HCT116 (cell line): ENCODE results near the gene CYP27A1. TPM values are rescaled to one million over a fixed set of nuclear protein-coding genes. Genes with fewer than 3 reads are reported as not detected.

Experiments
- ATAC-seq: fragments of 200-7000 bp; cut with Tn5 transposase; 2 replicates; pipeline ENCODE4 v1.9.1; 2020; ENCODE audit warnings: mild to moderate bottlenecking, moderate library complexity
- BruUV-seq: library from RNA; stranded (reverse); fragments of 400-500 nt; replicated peaks from 2 replicates; lab custom pipeline; 2021; lab: Mats Ljungman, UMichigan
- CTCF ChIA-PET: fragments of 300-600 bp; sonication (Branson Sonifier 250); formaldehyde crosslinking; loops from one replicate; lab custom pipeline; 2021; ENCODE audit warnings: antibody characterized with exemption; lab: Charles Lee
- POLR2A ChIA-PET: fragments of 300-600, 350-600 bp; sonication (Branson Sonifier 250); formaldehyde crosslinking; loops from one replicate; lab custom pipeline; 2021; ENCODE audit warnings: antibody characterized with exemption; lab: Charles Lee
- RAD21 ChIA-PET, 2 experiments: fragments of 300-600 bp; sonication (Branson Sonifier 250); formaldehyde crosslinking; loops; one replicate each; lab custom pipeline; 2023; ENCODE audit warnings: low total read pairs in 2 of 2; ENCODE audit not compliant: uncharacterized antibody in 2 of 2, unreplicated experiment in 2 of 2, low non-redundant PET in 1 of 2; lab: Charles Lee
- DNase-seq: peaks from one replicate; pipeline ENCODE4 v3.0.0-alpha.2; 2010; ENCODE audit warnings: low read depth, low spot score
- H2AFZ ChIP-seq: fragments of 200-600 bp; shearing (Covaris generic), sonication (generic); 2 replicates; pipeline ENCODE4 v1.6.1; 2017; ENCODE audit warnings: low read depth, mixed run types, mixed read lengths, antibody characterized with exemption, low read length; ENCODE audit not compliant: poor library complexity, severe bottlenecking
- H3K27ac ChIP-seq: 2 replicates; pipeline ENCODE4 v1.5.1; 2012; ENCODE audit warnings: low read depth, low read length
- H3K27me3 ChIP-seq: fragments of 200-600 bp; sonication (generic); 2 replicates; pipeline ENCODE4 v1.6.1; 2016; ENCODE audit warnings: mixed run types, low read length, mixed read lengths; ENCODE audit not compliant: insufficient read depth
- H3K36me3 ChIP-seq, 2 experiments: fragments of 200-500 bp in 1 of 2; fragments of 200-600 bp in 1 of 2; sonication (Bioruptor generic) in 1 of 2; sonication (generic) in 1 of 2; 2 replicates each; pipeline versions ENCODE4 v1.5.1 to v1.6.1; 2014 to 2016; ENCODE audit warnings: low read length in 2 of 2, inconsistent platforms in 1 of 2, mixed read lengths in 1 of 2, mixed run types in 1 of 2; ENCODE audit not compliant: insufficient read depth in 2 of 2, control insufficient read depth in 1 of 2
- H3K4me1 ChIP-seq, 2 experiments: fragments of 200-600 bp in 1 of 2; sonication (generic) in 1 of 2; 2 replicates each; pipeline versions ENCODE4 v1.5.1 to v1.6.1; 2012 to 2017; ENCODE audit warnings: low read length in 2 of 2, inconsistent platforms in 1 of 2, mild to moderate bottlenecking in 1 of 2, mixed read lengths in 1 of 2, mixed run types in 1 of 2, moderate library complexity in 1 of 2; ENCODE audit not compliant: insufficient read depth in 2 of 2, control insufficient read depth in 1 of 2
- H3K4me2 ChIP-seq: fragments of 200-600 bp; sonication (generic); 2 replicates; pipeline ENCODE4 v1.6.1; 2017; ENCODE audit warnings: mixed run types, low read length, mixed read lengths
- H3K4me3 ChIP-seq, 2 experiments: fragments of 200-600 bp in 1 of 2; sonication (generic) in 1 of 2; replicated peaks in 1 of 2; 2 replicates each; pipeline ENCODE4 v1.5.1; 2011 to 2016; ENCODE audit warnings: low read length in 2 of 2, control low read depth in 1 of 2, low read depth in 1 of 2, mild to moderate bottlenecking in 1 of 2, mixed read lengths in 1 of 2, mixed run types in 1 of 2
- H3K79me2 ChIP-seq: fragments of 200-600 bp; sonication (generic); 2 replicates; pipeline ENCODE4 v1.6.1; 2017; ENCODE audit warnings: mild to moderate bottlenecking, mixed run types, low read length, moderate library complexity, mixed read lengths; ENCODE audit not compliant: insufficient read depth
- H3K9ac ChIP-seq: fragments of 200-600 bp; sonication (generic); 2 replicates; pipeline ENCODE4 v1.6.1; 2016; ENCODE audit warnings: low read length, mixed read lengths
- H3K9me2 ChIP-seq: fragments of 200-600 bp; sonication (generic), shearing (Covaris generic); 2 replicates; pipeline ENCODE4 v1.6.1; 2017; ENCODE audit warnings: mixed run types, mild to moderate bottlenecking, moderate library complexity; ENCODE audit not compliant: insufficient read depth
- H3K9me3 ChIP-seq, 2 experiments: fragments of 200-500 bp in 1 of 2; fragments of 200-600 bp in 1 of 2; sonication (Bioruptor generic) in 1 of 2; sonication (generic) in 1 of 2; 2 replicates each; pipeline ENCODE4 v1.6.1; 2014 to 2017; ENCODE audit warnings: low read length in 2 of 2, mixed read lengths in 2 of 2, inconsistent platforms in 1 of 2, low read depth in 1 of 2, mild to moderate bottlenecking in 1 of 2, mixed run types in 1 of 2, moderate library complexity in 1 of 2; ENCODE audit not compliant: control insufficient read depth in 1 of 2, insufficient read depth in 1 of 2
- H4K20me1 ChIP-seq: fragments of 200-600 bp; sonication (generic), shearing (Covaris generic); 2 replicates; pipeline ENCODE4 v1.6.1; 2017; ENCODE audit warnings: mixed run types, mild to moderate bottlenecking, moderate library complexity; ENCODE audit not compliant: insufficient read depth
- ATF3 ChIP-seq: IDR thresholded peaks from 2 replicates; pipeline ENCODE4 v1.6.1; 2012
- CBX3 ChIP-seq: IDR thresholded peaks from 2 replicates; pipeline ENCODE4 v1.6.1; 2012; ENCODE audit warnings: low read depth
- CTCF ChIP-seq, 3 experiments: fragments of 200-600 bp in 1 of 3; sonication (generic) in 1 of 3; IDR thresholded peaks in 2 of 3; conservative IDR thresholded peaks in 1 of 3; 2 replicates each; pipeline ENCODE4 v1.5.1; 2012 to 2017; ENCODE audit warnings: low read depth in 2 of 3, low read length in 2 of 3, antibody characterized with exemption in 1 of 3, borderline replicate concordance in 1 of 3, control low read depth in 1 of 3, mild to moderate bottlenecking in 1 of 3, mixed read lengths in 1 of 3, mixed run types in 1 of 3, moderate library complexity in 1 of 3; ENCODE audit not compliant: insufficient read depth in 1 of 3
- EGR1 ChIP-seq: IDR thresholded peaks from 2 replicates; pipeline ENCODE4 v1.6.1; 2012; ENCODE audit warnings: low read depth
- EZH2 ChIP-seq: fragments of 200-600 bp; sonication (generic); IDR thresholded peaks from 2 replicates; pipeline ENCODE4 v1.6.1; 2017; ENCODE audit warnings: antibody characterized with exemption, mixed run types
- EZH2phosphoT487 ChIP-seq: fragments of 200-600 bp; IDR thresholded peaks from 2 replicates; pipeline ENCODE4 v1.6.1; 2018; ENCODE audit warnings: antibody characterized with exemption, borderline replicate concordance
- FOSL1 ChIP-seq: IDR thresholded peaks from 2 replicates; pipeline ENCODE4 v1.6.1; 2012; ENCODE audit warnings: low read depth
- JUND ChIP-seq: IDR thresholded peaks from 2 replicates; pipeline ENCODE4 v1.6.1; 2012
- MAX ChIP-seq: IDR thresholded peaks from 2 replicates; pipeline ENCODE4 v1.6.1; 2012
- POLR2A ChIP-seq: IDR thresholded peaks from 2 replicates; pipeline ENCODE4 v1.7.0; 2011; ENCODE audit warnings: borderline replicate concordance; ENCODE audit not compliant: insufficient read depth, insufficient read length; ENCODE audit errors: extremely low read depth
- POLR2AphosphoS5 ChIP-seq: IDR thresholded peaks from 2 replicates; pipeline ENCODE4 v1.6.1; 2011; ENCODE audit warnings: mild to moderate bottlenecking, low read depth, low read length, moderate library complexity
- RAD21 ChIP-seq: IDR thresholded peaks from 2 replicates; pipeline ENCODE4 v1.6.1; 2012; ENCODE audit warnings: low read depth, mild to moderate bottlenecking
- SIN3A ChIP-seq: IDR thresholded peaks from 2 replicates; pipeline ENCODE4 v1.6.1; 2012; ENCODE audit warnings: low read depth
- SP1 ChIP-seq: IDR thresholded peaks from 2 replicates; pipeline ENCODE4 v1.6.1; 2012; ENCODE audit warnings: low read depth
- SRF ChIP-seq: IDR thresholded peaks from 2 replicates; pipeline ENCODE4 v1.6.1; 2012; ENCODE audit warnings: low read depth
- ZBTB33 ChIP-seq: IDR thresholded peaks from 2 replicates; pipeline ENCODE4 v1.6.1; 2011; ENCODE audit warnings: mild to moderate bottlenecking, low read length, moderate library complexity; ENCODE audit not compliant: insufficient replicate concordance; ENCODE audit errors: extremely low read depth
- ZFX ChIP-seq: fragments of 450-650 bp; IDR thresholded peaks from 2 replicates; pipeline ENCODE4 v1.6.1; 2017
- intact Hi-C: fragments of 100-400 bp; cut with micrococcal nuclease; formaldehyde crosslinking; loops from 2 replicates; pipeline ENCODE4 v1.10.0; 2022
- total RNA-seq: library from RNA; stranded (reverse); gene quantifications from one replicate; pipeline ENCODE4 v1.2.1, GENCODE V29; 2021; ENCODE audit not compliant: unreplicated experiment

CYP27A1 gene
- total RNA-seq, 1 experiment from 2014 or later, result 1.6 TPM

- TF ChIP-seq CTCF (IDR thresholded peaks at IDR 0.05 in 2 of 3, conservative IDR thresholded peaks at IDR 0.05 in 1 of 3; ENCODE audit: borderline replicate concordance in 1 of 3, insufficient read depth in 1 of 3, low read depth in 2 of 3, low read length in 2 of 3) (no peak), ATF3 (no peak), ZBTB33 (no peak)
Observed at GRCh38 chr2:218831378-218831990, 49.5 kb downstream of the CYP27A1 start, which contains the start of gene PRKAG3 (continued).

GRCh38 chr2:218832081-218832480, 50.1 kb downstream of the CYP27A1 start:
- Histone ChIP-seq H3K4me3 (peak overlapping the region in 1 of 2 experiments; percentile 5; a peak in 1 of 4 replicates), H3K9ac (no peak overlapping the region), H3K36me3 (no peaks in the 10 kb centered on the region), H3K4me1 (peaks cover 28 to 40% of the 10 kb centered on the region in 2 experiments), H3K4me2 (peak overlapping the region; percentile 52), H3K79me2 (no peaks in the 10 kb centered on the region), H3K27me3 (no peaks in the 10 kb centered on the region), H3K27ac (no peak overlapping the region), H4K20me1 (no peaks in the 10 kb centered on the region), H2AFZ (no peak overlapping the region), H3K9me3 (no peaks in the 10 kb centered on the region), H3K9me2 (no peaks in the 10 kb centered on the region)
- CTCF ChIA-PET, result no interaction called here
- ATAC-seq (peak; percentile 7; the same call in 1 of the 2 replicates), DNase-seq (no peak)
- TF ChIP-seq JUND (no peak), CTCF (IDR thresholded peaks at IDR 0.05 in 2 of 3, conservative IDR thresholded peaks at IDR 0.05 in 1 of 3; ENCODE audit: borderline replicate concordance in 1 of 3, insufficient read depth in 1 of 3, low read depth in 2 of 3, low read length in 2 of 3) (no peak), POLR2AphosphoS5 (no peak), RAD21 (no peak), FOSL1 (no peak), EGR1 (no peak), EZH2phosphoT487 (no peak), SP1 (no peak), SIN3A (no peak), CBX3 (no peak), EZH2 (no peak), SRF (no peak), POLR2A (no peak), MAX (no peak), ZFX (no peak)
- no TSS peak for BruUV-seq
- intact Hi-C loops, result no loop called here
- RAD21 ChIA-PET, result no interaction called here
- POLR2A ChIA-PET, result interaction anchor here (1.3 kb wide), 1 partner anchor 9 kb away, joined by 3 read pairs; no protein-coding TSS in a partner anchor
